ENCODE data around the gene NDUFAF7. TPM values are rescaled to one million over a fixed set of nuclear protein-coding genes. Genes with fewer than 3 reads are reported as not detected.

NDUFAF7 gene
- total RNA-seq (2016; rRNA removed; fragmentation: Illumina TruSeq; extraction: Trizol), result 39.4 and 40.8 TPM in 2 replicates
- 7.1 and 7.6 TPM in 2 replicates for total RNA-seq (2016; cell fraction: cytosol; rRNA removed; fragmentation: Illumina TruSeq; extraction: Trizol; ENCODE audit: low read depth)
- total RNA-seq (2016; cell fraction: insoluble cytoplasmic fraction; rRNA removed; fragmentation: Illumina TruSeq; extraction: Trizol), result 39.2 and 41.9 TPM in 2 replicates
- total RNA-seq (2016; cell fraction: membrane; rRNA removed; fragmentation: Illumina TruSeq; extraction: Trizol), result 9.7 and 11.3 TPM in 2 replicates
- total RNA-seq (2016; cell fraction: nucleus; rRNA removed; fragmentation: Illumina TruSeq; extraction: Trizol), result 45.3 and 53.9 TPM in 2 replicates
- 21.7 and 27.0 TPM in 2 replicates for polyA plus RNA-seq (2011; rRNA removed)
- 13.0 and 15.5 TPM in 2 replicates for polyA plus RNA-seq (2011; cell fraction: cytosol; rRNA removed)
- polyA plus RNA-seq (2011; cell fraction: nucleus; rRNA removed), result 42.2 and 51.9 TPM in 2 replicates
- 19.3 and 27.2 TPM in 2 replicates for polyA plus RNA-seq (2012)
- 4.3 and 4.5 TPM in 2 replicates for polyA plus RNA-seq (2016; cell fraction: cytosol; fragmentation: Illumina TruSeq; extraction: Trizol; ENCODE audit: low read depth)
- 41.8 and 44.9 TPM in 2 replicates for polyA plus RNA-seq (2016; cell fraction: insoluble cytoplasmic fraction; fragmentation: Illumina TruSeq; extraction: Trizol; ENCODE audit: low read depth)
- polyA plus RNA-seq (2016; cell fraction: membrane; fragmentation: Illumina TruSeq; extraction: Trizol; ENCODE audit: low read depth), result 6.0 and 6.1 TPM in 2 replicates
- polyA plus RNA-seq (2016; cell fraction: nucleus; fragmentation: Illumina TruSeq; extraction: Trizol; ENCODE audit: insufficient read depth, low read depth), result 93.4 and 97.1 TPM in 2 replicates
- 14.2 and 18.9 TPM in 2 replicates for polyA minus RNA-seq (2011; rRNA and poly(A)+ RNA removed; ENCODE audit: low replicate concordance)
- 9.4 and 13.2 TPM in 2 replicates for polyA minus RNA-seq (2011; cell fraction: cytosol; rRNA and poly(A)+ RNA removed)
- polyA minus RNA-seq (2011; cell fraction: nucleus; rRNA and poly(A)+ RNA removed), result 44.5 and 48.5 TPM in 2 replicates
- percentile 83 among the genes with signal in this experiment for Bru-seq, nascent RNA
- percentile 80 among the genes with signal in this experiment for BruChase-seq, experiment 1, labeled RNA remaining after a 6-hour chase
- BruChase-seq, experiment 2, labeled RNA remaining after a 2-hour chase, result percentile 85 among the genes with signal in this experiment
- long read RNA-seq, experiment 1, transcript NDUFAF7-201 (10 exons, 2,176 nt), result major isoform, 11 of 25 reads
- long read RNA-seq, experiment 1, partial matches to known transcripts, result 1 of 25 reads
- long read RNA-seq, experiment 1, other reads (novel, unspliced or antisense), result 13 of 25 reads
- long read RNA-seq, experiment 2, transcript NDUFAF7-201 (10 exons, 2,176 nt), result major isoform, 16 of 36 reads
- long read RNA-seq, experiment 2, partial matches to known transcripts, result 7 of 36 reads
- long read RNA-seq, experiment 2, other reads (novel, unspliced or antisense), result 12 of 36 reads

- peak within 1 kb of the TSS; percentile 45 for H2AFZ ChIP-seq (ENCODE audit: low read length)
- CTCF ChIA-PET (ENCODE audit: low intra/inter-chr PET ratio, low total read pairs), result no interaction called here
- 0 out of 2 replicates have a peak, but pooled peaks have one; percentile 24 for TF ChIP-seq ZBTB8A (CRISPR knock-in tag; IDR thresholded peaks at IDR 0.05; ENCODE audit: borderline replicate concordance, low read depth)
- no peak for TF ChIP-seq FOSL1 (CRISPR knock-in tag; IDR thresholded peaks at IDR 0.05; ENCODE audit: borderline replicate concordance)
- TF ChIP-seq NKX3-1 (CRISPR knock-in tag; IDR thresholded peaks at IDR 0.05), result peak; percentile 26
- TF ChIP-seq WIZ (CRISPR knock-in tag; IDR thresholded peaks at IDR 0.05), result peak; percentile 77; the same call in 1 of the 2 replicates
- TF ChIP-seq ZNF576 (CRISPR knock-in tag; IDR thresholded peaks at IDR 0.05), result peak; percentile 93
- 0 out of 2 replicates have a peak, but pooled peaks have one; percentile 64 for TF ChIP-seq ZNF678 (CRISPR knock-in tag; IDR thresholded peaks at IDR 0.05)
- no peak for TF ChIP-seq DNMT1 (CRISPR knock-in tag; IDR thresholded peaks at IDR 0.05)
- TF ChIP-seq ZNF281 (CRISPR knock-in tag; IDR thresholded peaks at IDR 0.05; ENCODE audit: borderline replicate concordance), result peak; percentile 46; the same call in 1 of the 2 replicates
- TF ChIP-seq ZSCAN29 (CRISPR knock-in tag; conservative IDR thresholded peaks at IDR 0.05), result peak; percentile 70; the same call in 1 of the 2 replicates
- no peak; the same call in 1 of the 2 replicates for TF ChIP-seq ZNF510 (CRISPR knock-in tag; IDR thresholded peaks at IDR 0.05; ENCODE audit: low read depth)
- peak; percentile 26; the same call in 1 of the 2 replicates for TF ChIP-seq ZKSCAN5 (CRISPR knock-in tag; IDR thresholded peaks at IDR 0.05)
Measured at GRCh38 chr2:37231241-37232130, at the start of gene NDUFAF7, which contains the start of gene CEBPZ. NDUFAF7 (plus strand) TSS chr2:37231658; CDS start chr2:37231706, 48 bp downstream. CEBPZ (minus strand) TSS chr2:37231596; CDS start chr2:37231567, 29 bp downstream.

More at GRCh38 chr2:37231241-37232130, at the start of gene NDUFAF7, which contains the start of gene CEBPZ:
- no peaks in the 10 kb centered on the region; a peak in 1 of 5 replicates for H3K27me3 ChIP-seq (ENCODE audit: control insufficient read depth in 1 of 2, insufficient read depth in 2 of 2, low read length in 2 of 2)
- peak within 1 kb of the TSS; percentile 94 for H3K9ac ChIP-seq (ENCODE audit: insufficient read depth, low read depth, low read length)
- H4K20me1 ChIP-seq (ENCODE audit: insufficient read depth, low read length), result peaks cover 16% of the 10 kb centered on the region; the same call in 1 of the 2 replicates
- H3K4me2 ChIP-seq (ENCODE audit: low read depth, low read length), result peak within 1 kb of the TSS; percentile 88
- peaks cover 8 to 23% of the 10 kb centered on the region in 2 experiments for H3K36me3 ChIP-seq (replicated peaks in 1 of 2; ENCODE audit: control insufficient read depth in 1 of 2, insufficient read depth in 2 of 2, low read length in 2 of 2)
- peaks cover 88% of the 10 kb centered on the region for H3K79me2 ChIP-seq (ENCODE audit: insufficient read depth, low read length)
- ATAC-seq (peak; percentile 98), DNase-seq (ENCODE audit: low spot score) (peak; percentile 93), FAIRE-seq (peak; percentile 82)
- BruUV-seq (replicated peaks), result no TSS peak
- 4% methylated on average over 63 of the region's 73 CpGs for WGBS (ENCODE audit: low lambda C conversion rate)
- POLR2A ChIA-PET, result interaction anchor here (0.6 to 2.4 kb wide), 19 partner anchors 9 to 1520 kb away, joined by 3 to 14 read pairs (median 3); partner anchors contain the start of genes CEBPZOS, EIF2AK2, PRKD3 and RMDN2
- in situ Hi-C loops (cut with HindIII; ENCODE audit: extremely low pct_ligation_motif_present, low pct_unique_long_range_greater_than_20kb), result no loop called here
- intact Hi-C loops (cut with micrococcal nuclease; ENCODE audit: unreplicated experiment), result loop anchor here (1.0 to 10.0 kb wide), 4 partner anchors 35 to 147 kb away; partner anchors contain the start of genes CEBPZOS, GPATCH11, HEATR5B and PRKD3
- peak within 1 kb of the TSS; percentile 76 for H3K27ac ChIP-seq (ENCODE audit: extremely low read length, insufficient read depth, low read length)
- H3K9me3 ChIP-seq (ENCODE audit: low read length), result no peaks in the 10 kb centered on the region
- peaks cover 51% of the 10 kb centered on the region for H3K4me1 ChIP-seq (ENCODE audit: insufficient read depth, low read length)
- peak within 1 kb of the TSS; percentile 84 to 99 (median 95) for H3K4me3 ChIP-seq (replicated peaks in 1 of 3; ENCODE audit: insufficient read depth in 1 of 3, low read depth in 2 of 3, low read length in 3 of 3)
